ENCODE data around the gene PCDH9. TPM values are rescaled to one million over a fixed set of nuclear protein-coding genes. Genes with fewer than 3 reads are reported as not detected.

Gene PCDH9
- total RNA-seq, 6 donors from 2014 or later = 3.1 to 19.4 (median 7.8) TPM

DNA sequence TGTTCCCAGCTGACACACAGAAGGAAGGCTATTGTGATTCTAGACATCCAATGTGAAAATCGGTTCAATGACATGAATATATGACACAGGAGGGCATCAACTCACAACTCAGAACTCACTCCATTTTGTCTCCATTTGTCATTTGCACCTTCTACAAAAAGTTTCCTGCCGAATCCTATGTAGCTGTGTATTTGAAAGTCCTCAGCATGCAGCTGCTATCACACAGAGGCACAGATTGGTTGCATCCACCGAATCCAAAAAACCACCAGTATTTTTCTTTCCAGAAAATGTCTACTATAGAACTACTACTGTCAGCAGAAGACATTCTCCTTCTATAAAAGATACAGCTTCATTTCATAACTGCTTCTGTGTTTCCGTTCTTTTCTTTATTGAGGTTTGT lies 13.3 kb downstream of the PCDH9 start:
- Histone ChIP-seq H3K4me3 (no peak overlapping the region), H3K27ac (no peak overlapping the region), H3K9me3 (no peaks in the 10 kb centered on the region), H3K36me3 (no peaks in the 10 kb centered on the region), H3K4me1 (no peaks in the 10 kb centered on the region), H3K27me3 (no peaks in the 10 kb centered on the region)
- ATAC-seq (ENCODE audit: low FRiP score in 2 of 2) (no peak), DNase-seq (no peak)
- 85% methylated on average over 4 of the region's 4 CpGs for WGBS, 2 donors
- TF ChIP-seq POLR2AphosphoS5 (IDR thresholded peaks at IDR 0.05) = no peak

DNA sequence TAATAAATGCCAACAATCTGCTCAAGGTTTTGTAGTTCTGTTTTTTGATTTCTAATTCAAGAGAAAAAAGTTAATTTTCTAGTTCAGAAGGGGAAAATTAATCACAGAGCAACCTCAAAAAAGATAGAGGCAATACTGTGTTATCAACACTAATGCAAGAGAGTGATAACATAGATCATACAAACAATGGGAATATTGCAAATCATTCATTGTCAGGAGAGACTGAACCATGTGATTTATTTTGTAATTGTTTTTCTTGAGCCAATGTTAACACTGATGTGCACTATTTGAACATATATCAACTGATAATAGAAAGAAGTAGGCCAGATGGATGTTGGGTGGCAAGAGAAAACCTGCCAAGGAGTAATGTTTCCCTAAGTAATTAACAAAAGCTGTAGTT lies 19.9 kb downstream of the PCDH9 start:
- Histone ChIP-seq H3K27me3 (no peaks in the 10 kb centered on the region), H3K4me3 (no peak overlapping the region), H3K27ac (no peak overlapping the region), H3K9me3 (no peaks in the 10 kb centered on the region), H3K36me3 (no peaks in the 10 kb centered on the region), H3K4me1 (no peaks in the 10 kb centered on the region)
- no peak for ATAC-seq (ENCODE audit: low FRiP score in 2 of 2)
- TF ChIP-seq EP300 (IDR thresholded peaks at IDR 0.05) = no peak
- TF ChIP-seq, protein P1, sequence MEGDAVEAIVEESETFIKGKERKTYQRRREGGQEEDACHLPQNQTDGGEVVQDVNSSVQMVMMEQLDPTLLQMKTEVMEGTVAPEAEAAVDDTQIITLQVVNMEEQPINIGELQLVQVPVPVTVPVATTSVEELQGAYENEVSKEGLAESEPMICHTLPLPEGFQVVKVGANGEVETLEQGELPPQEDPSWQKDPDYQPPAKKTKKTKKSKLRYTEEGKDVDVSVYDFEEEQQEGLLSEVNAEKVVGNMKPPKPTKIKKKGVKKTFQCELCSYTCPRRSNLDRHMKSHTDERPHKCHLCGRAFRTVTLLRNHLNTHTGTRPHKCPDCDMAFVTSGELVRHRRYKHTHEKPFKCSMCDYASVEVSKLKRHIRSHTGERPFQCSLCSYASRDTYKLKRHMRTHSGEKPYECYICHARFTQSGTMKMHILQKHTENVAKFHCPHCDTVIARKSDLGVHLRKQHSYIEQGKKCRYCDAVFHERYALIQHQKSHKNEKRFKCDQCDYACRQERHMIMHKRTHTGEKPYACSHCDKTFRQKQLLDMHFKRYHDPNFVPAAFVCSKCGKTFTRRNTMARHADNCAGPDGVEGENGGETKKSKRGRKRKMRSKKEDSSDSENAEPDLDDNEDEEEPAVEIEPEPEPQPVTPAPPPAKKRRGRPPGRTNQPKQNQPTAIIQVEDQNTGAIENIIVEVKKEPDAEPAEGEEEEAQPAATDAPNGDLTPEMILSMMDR (IDR thresholded peaks at IDR 0.05) = no peak
- TF ChIP-seq POLR2A (IDR thresholded peaks at IDR 0.05) = no peak
- TF ChIP-seq POLR2AphosphoS5 (IDR thresholded peaks at IDR 0.05) = no peak
- no peak for DNase-seq

DNA sequence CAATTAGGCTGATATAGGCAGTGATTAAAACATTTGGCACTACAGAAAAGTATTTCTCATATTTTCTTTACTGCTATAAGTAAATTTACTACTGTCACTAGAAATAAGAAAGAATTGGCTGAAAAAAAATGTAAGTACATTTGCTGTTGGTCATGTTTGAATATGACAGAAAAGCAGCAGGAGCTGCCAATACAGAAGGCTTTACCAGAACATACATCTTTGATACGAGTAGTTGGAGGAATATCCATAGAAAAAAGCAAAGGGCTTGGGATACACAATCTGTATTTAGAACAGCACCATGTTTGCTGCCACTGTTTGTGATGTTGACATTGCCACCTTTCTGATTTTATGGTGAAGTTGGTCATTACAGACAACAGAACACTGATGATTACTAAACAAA lies 21.6 kb downstream of the PCDH9 start:
- TF ChIP-seq, protein P1 (IDR thresholded peaks at IDR 0.05) = no peak
- TF ChIP-seq POLR2AphosphoS5 (IDR thresholded peaks at IDR 0.05) (no peak), POLR2A (IDR thresholded peaks at IDR 0.05) (no peak), EP300 (IDR thresholded peaks at IDR 0.05) (no peak)
- H3K4me1 ChIP-seq = no peaks in the 10 kb centered on the region
- 80 to 93% methylated on average over 1 of the region's 1 CpG for WGBS, 2 donors
- no peaks in the 10 kb centered on the region for H3K9me3 ChIP-seq
- no peaks in the 10 kb centered on the region for H3K27me3 ChIP-seq
- H3K36me3 ChIP-seq = no peaks in the 10 kb centered on the region
- no peak for DNase-seq
- H3K27ac ChIP-seq = no peak overlapping the region
- H3K4me3 ChIP-seq = no peak overlapping the region
- no peak for ATAC-seq (ENCODE audit: low FRiP score in 2 of 2)

DNA sequence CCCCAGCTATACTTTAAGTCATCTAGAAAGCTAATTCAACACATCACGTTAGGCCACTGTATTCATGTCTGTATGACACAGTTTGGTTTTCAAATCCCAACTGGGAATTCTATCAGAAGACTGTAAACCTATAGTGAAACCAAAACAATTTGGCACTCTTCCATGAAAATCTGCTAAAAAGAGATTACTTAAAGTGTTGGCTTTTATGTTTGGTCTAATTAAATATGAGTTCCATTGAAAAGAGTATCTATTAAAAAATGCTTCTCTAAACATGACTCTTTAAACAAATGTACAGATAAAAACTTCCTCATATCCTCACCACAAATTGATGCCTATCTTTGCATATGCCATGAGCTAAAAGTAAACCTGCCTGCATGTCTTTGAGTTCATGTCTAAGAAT lies 25.4 kb downstream of the PCDH9 start:
- no peaks in the 10 kb centered on the region for H3K27me3 ChIP-seq
- no peak for DNase-seq
- WGBS, 2 donors = 64 to 72% methylated on average over 1 of the region's 1 CpG
- H3K4me3 ChIP-seq = no peak overlapping the region
- no peaks in the 10 kb centered on the region for H3K4me1 ChIP-seq
- no peak overlapping the region for H3K27ac ChIP-seq
- no peak for ATAC-seq (ENCODE audit: low FRiP score in 2 of 2)
- TF ChIP-seq, protein P1 (IDR thresholded peaks at IDR 0.05) = no peak
- no peak for TF ChIP-seq POLR2A (IDR thresholded peaks at IDR 0.05)
- no peak for TF ChIP-seq POLR2AphosphoS5 (IDR thresholded peaks at IDR 0.05)
- no peak for TF ChIP-seq EP300 (IDR thresholded peaks at IDR 0.05)
- H3K9me3 ChIP-seq = no peaks in the 10 kb centered on the region
- no peaks in the 10 kb centered on the region for H3K36me3 ChIP-seq

DNA sequence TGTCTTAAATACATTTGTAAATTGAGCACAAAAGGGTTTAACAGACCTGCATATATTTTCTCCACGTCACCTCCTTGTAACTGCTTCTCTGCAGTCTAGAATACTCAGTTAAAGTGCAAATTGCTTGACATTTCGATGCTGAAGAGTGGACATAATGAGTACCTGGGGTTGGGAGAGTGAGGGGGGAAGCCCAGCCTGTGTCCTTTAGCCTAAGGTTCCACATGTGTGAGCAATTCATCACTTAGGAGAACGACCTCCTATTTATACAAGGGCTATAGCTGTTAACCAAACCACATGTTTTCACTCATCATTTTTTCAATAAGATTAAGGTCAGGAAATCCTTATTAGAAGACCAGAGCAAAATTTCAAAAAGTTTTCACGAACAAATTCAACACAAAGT lies 29.5 kb downstream of the PCDH9 start:
- Histone ChIP-seq H3K4me3 (no peak overlapping the region), H3K9me3 (no peaks in the 10 kb centered on the region), H3K27ac (no peak overlapping the region), H3K27me3 (no peaks in the 10 kb centered on the region), H3K36me3 (no peaks in the 10 kb centered on the region), H3K4me1 (no peaks in the 10 kb centered on the region)
- no peak for DNase-seq
- TF ChIP-seq, protein P1 (IDR thresholded peaks at IDR 0.05) = no peak
- no peak for TF ChIP-seq POLR2AphosphoS5 (IDR thresholded peaks at IDR 0.05)
- no peak for TF ChIP-seq POLR2A (IDR thresholded peaks at IDR 0.05)
- TF ChIP-seq EP300 (IDR thresholded peaks at IDR 0.05) = no peak
- no peak for ATAC-seq (ENCODE audit: low FRiP score in 2 of 2)
- 56 to 68% methylated on average over 4 of the region's 4 CpGs for WGBS, 2 donors

Data from upper lobe of left lung (tissue), 6 donors.